ENCODE data around the gene TNFSF15. TPM values are rescaled to one million over a fixed set of nuclear protein-coding genes. Genes with fewer than 3 reads are reported as not detected.
"Not testable (repeated sequence)": the region's sequence is repeated elsewhere in the genome, so short reads cannot be mapped to it uniquely, and the experiment has no call there.

Gene TNFSF15
- total RNA-seq, 2 donors from 2014 or later, result 0.03 to 0.05 TPM

- intact Hi-C loops (cut with DNase I), result loop anchor here in 1 of 2 donors (5.0 to 10.0 kb wide), 2 partner anchors 180 to 277 kb away; no protein-coding TSS in a partner anchor
- not testable (repeated sequence) for DNase-seq, ATAC-seq
Measured at GRCh38 chr9:114735139-114735538, 70.7 kb downstream of the TNFSF15 start.

Other genes starting within 250 kb of the TNFSF15 start
- gene ATP6V1G1, start 218.3 kb downstream of the TNFSF15 start, total RNA-seq, result 10 to 100 TPM; 71.5 to 92.9 TPM
- 1 to 10 TPM; 5.6 to 6.6 TPM for gene TMEM268, start 194.7 kb downstream of the TNFSF15 start, total RNA-seq
- not detected for gene TEX53, start 148.2 kb downstream of the TNFSF15 start, total RNA-seq
- gene TEX48, start 123.8 kb downstream of the TNFSF15 start, total RNA-seq, result not detected
- 1 to 10 TPM in 1 of 2 donors, under 1 TPM in 1; 0.91 to 1.2 TPM for gene TNFSF8, start 124.6 kb upstream of the TNFSF15 start, total RNA-seq

Data from left cardiac atrium (tissue), 4 donors.